Endothelial cell of umbilical vein (primary cell): ENCODE measurements around the gene TJP1. TPM values are rescaled to one million over a fixed set of nuclear protein-coding genes. Genes with fewer than 3 reads are reported as not detected.

ENCODE experiments used
- BruUV-seq: library from RNA; stranded (reverse); fragments of 400-500 nt; replicated peaks from 2 replicates; lab custom pipeline; 2021; lab: Mats Ljungman, UMichigan
- CTCF ChIA-PET: fragments of 300-600, 350-600 bp; sonication (Branson Sonifier 250); formaldehyde crosslinking; loops from one replicate; lab custom pipeline; 2021; ENCODE audit warnings: antibody characterized with exemption, inconsistent platforms; lab: Charles Lee
- POLR2A ChIA-PET: fragments of 300-600, 350-600 bp; sonication (Branson Sonifier 250); formaldehyde crosslinking; loops from one replicate; lab custom pipeline; 2021; ENCODE audit warnings: antibody characterized with exemption, inconsistent platforms; lab: Charles Lee
- DNase-seq: peaks from one replicate; pipeline ENCODE4 v3.0.0-alpha.2; 2011; ENCODE audit warnings: low read depth, low spot score
- FAIRE-seq: peaks from 2 replicates; lab custom pipeline; 2011; peaks lifted over from hg19 to GRCh38; lab: Jason Lieb, UNC
- H2AFZ ChIP-seq: 2 replicates; pipeline ENCODE4 v1.6.0; 2012; ENCODE audit warnings: low read depth, low read length, control low read depth, inconsistent platforms
- H3K27ac ChIP-seq: 2 replicates; pipeline ENCODE4 v1.5.1; 2011; ENCODE audit warnings: low read depth, mild to moderate bottlenecking, control low read depth, low read length, moderate library complexity; ENCODE audit not compliant: insufficient read depth
- H3K27me3 ChIP-seq, 2 experiments: 2 replicates each; pipeline versions ENCODE4 v1.6.0 to v1.6.1; 2011; ENCODE audit warnings: low read length in 2 of 2, mixed read lengths in 1 of 2; ENCODE audit not compliant: control insufficient read depth in 2 of 2, insufficient read depth in 2 of 2
- H3K36me3 ChIP-seq, 2 experiments: 2 replicates in 1 of 2; 3 replicates in 1 of 2; pipeline ENCODE4 v1.5.1; 2011; ENCODE audit warnings: low read length in 2 of 2, mild to moderate bottlenecking in 1 of 2, moderate library complexity in 1 of 2; ENCODE audit not compliant: control insufficient read depth in 2 of 2, insufficient read depth in 2 of 2; ENCODE audit errors: extremely low read depth in 1 of 2
- H3K4me1 ChIP-seq: 3 replicates; pipeline ENCODE4 v1.5.1; 2011; ENCODE audit warnings: mild to moderate bottlenecking, low read length; ENCODE audit not compliant: control insufficient read depth, insufficient read depth; ENCODE audit errors: extremely low read depth
- H3K4me2 ChIP-seq: 2 replicates; pipeline ENCODE4 v1.6.1; 2011; ENCODE audit warnings: low read length, control low read depth, mixed read lengths; ENCODE audit not compliant: insufficient read depth
- H3K4me3 ChIP-seq, 3 experiments: fragments of 200-600 bp in 1 of 3; sonication (generic), shearing (Covaris generic) in 1 of 3; replicated peaks in 1 of 3; 2 replicates each; pipeline ENCODE4 v1.5.1; 2011 to 2016; ENCODE audit warnings: control low read depth in 3 of 3, low read length in 3 of 3, mild to moderate bottlenecking in 2 of 3, inconsistent platforms in 1 of 3, low read depth in 1 of 3, moderate library complexity in 1 of 3; ENCODE audit not compliant: insufficient read depth in 1 of 3
- H3K79me2 ChIP-seq: 2 replicates; pipeline ENCODE4 v1.6.0; 2012; ENCODE audit warnings: low read length, inconsistent platforms; ENCODE audit not compliant: control insufficient read depth, insufficient read depth
- H3K9ac ChIP-seq: replicated peaks from 2 replicates; pipeline ENCODE3; 2011; ENCODE audit warnings: low read length, control low read depth; ENCODE audit not compliant: insufficient read depth; ENCODE audit errors: extremely low read depth
- H3K9me1 ChIP-seq: replicated peaks from 3 replicates; pipeline ENCODE4 v1.6.0; 2011; ENCODE audit warnings: mild to moderate bottlenecking, low read length; ENCODE audit not compliant: control insufficient read depth, insufficient read depth; ENCODE audit errors: extremely low read depth
- H3K9me3 ChIP-seq: replicated peaks from 2 replicates; pipeline ENCODE4 v1.5.1; 2012; ENCODE audit warnings: low read length, inconsistent platforms; ENCODE audit not compliant: control insufficient read depth, insufficient read depth
- H4K20me1 ChIP-seq: replicated peaks from 2 replicates; pipeline ENCODE3; 2011; ENCODE audit warnings: mild to moderate bottlenecking, low read length; ENCODE audit not compliant: control insufficient read depth, insufficient read depth; ENCODE audit errors: extremely low read depth
- EZH2 ChIP-seq: IDR thresholded peaks from 2 replicates; pipeline ENCODE4 v1.6.1; 2012; ENCODE audit warnings: borderline replicate concordance, low read depth, mild to moderate bottlenecking, moderate library complexity, low read length, inconsistent platforms; ENCODE audit not compliant: severe bottlenecking
- FOS ChIP-seq: IDR thresholded peaks from 2 replicates; pipeline ENCODE4 v1.6.1; 2011; ENCODE audit warnings: mild to moderate bottlenecking, low read length, moderate library complexity, borderline replicate concordance; ENCODE audit not compliant: insufficient read depth
- GATA2 ChIP-seq: IDR thresholded peaks from 2 replicates; pipeline ENCODE4 v1.7.0; 2011; ENCODE audit warnings: low read depth, mild to moderate bottlenecking, moderate library complexity, mixed read lengths, low read length; ENCODE audit not compliant: insufficient read length, insufficient read depth
- JUN ChIP-seq: IDR thresholded peaks from 2 replicates; pipeline ENCODE4 v1.6.1; 2011; ENCODE audit warnings: borderline replicate concordance, low read depth; ENCODE audit not compliant: insufficient read length, insufficient read depth
- MYC ChIP-seq: IDR thresholded peaks from one replicate; pipeline ENCODE4 v1.6.1; 2011; ENCODE audit warnings: mild to moderate bottlenecking, low read depth, low read length
- POLR2A ChIP-seq: IDR thresholded peaks from 2 replicates; pipeline ENCODE4 v1.6.1; 2012; ENCODE audit warnings: low read depth, mild to moderate bottlenecking, control low read depth, low read length
- POLR2AphosphoS5 ChIP-seq: IDR thresholded peaks from 2 replicates; pipeline ENCODE4 v1.6.1; 2012; ENCODE audit warnings: low read depth, mild to moderate bottlenecking, control low read depth, low read length, moderate library complexity; ENCODE audit not compliant: insufficient read depth
- dilution Hi-C: fragments of 300-500 bp; cut with MboI; formaldehyde crosslinking; loops from one replicate; pipeline ENCODE4 v1.15.0; 2019; ENCODE audit warnings: low sequenced_read_pairs; ENCODE audit not compliant: extremely low pct_ligation_motif_present
- intact Hi-C: fragments of 100-400 bp; cut with micrococcal nuclease; formaldehyde crosslinking; loops from one replicate; pipeline ENCODE4 v1.10.0; 2022
- polyA plus RNA-seq, 4 experiments: library from polyadenylated mRNA; depleted of rRNA in 3 of 4; stranded (reverse) in 3 of 4; unstranded in 1 of 4; fragments of >200 nt; gene quantifications; 2 replicates each; pipeline versions ENCODE4 v1.2.1 to v1.2.3, GENCODE V29; 2011 to 2012; ENCODE audit warnings: missing spikeins in 1 of 4
- total RNA-seq: library from RNA; stranded (reverse); gene quantifications from 2 replicates; pipeline ENCODE4 v1.2.3, GENCODE V29; 2021
- TF ChIP-seq, protein P1 (sequence below): IDR thresholded peaks from 2 replicates; pipeline ENCODE4 v1.6.1; 2011; ENCODE audit not compliant: insufficient read depth, insufficient read length
- TF ChIP-seq, protein P2 (sequence below), 2 donors: IDR thresholded peaks; 1 replicate in 1 of 2; 2 replicates in 1 of 2; pipeline ENCODE4 v1.5.1; 2011; ENCODE audit warnings: low read length in 2 of 2, mild to moderate bottlenecking in 2 of 2, moderate library complexity in 2 of 2, control low read depth in 1 of 2, inconsistent platforms in 1 of 2, low read depth in 1 of 2; ENCODE audit not compliant: insufficient read depth in 1 of 2; ENCODE audit errors: extremely low read depth in 1 of 2

TJP1 gene
- total and polyA plus RNA-seq, 2 donors (not counting 3 experiments of a cell fraction or from before 2014, with no cell fraction given): 45.6 to 128 TPM

DNA sequence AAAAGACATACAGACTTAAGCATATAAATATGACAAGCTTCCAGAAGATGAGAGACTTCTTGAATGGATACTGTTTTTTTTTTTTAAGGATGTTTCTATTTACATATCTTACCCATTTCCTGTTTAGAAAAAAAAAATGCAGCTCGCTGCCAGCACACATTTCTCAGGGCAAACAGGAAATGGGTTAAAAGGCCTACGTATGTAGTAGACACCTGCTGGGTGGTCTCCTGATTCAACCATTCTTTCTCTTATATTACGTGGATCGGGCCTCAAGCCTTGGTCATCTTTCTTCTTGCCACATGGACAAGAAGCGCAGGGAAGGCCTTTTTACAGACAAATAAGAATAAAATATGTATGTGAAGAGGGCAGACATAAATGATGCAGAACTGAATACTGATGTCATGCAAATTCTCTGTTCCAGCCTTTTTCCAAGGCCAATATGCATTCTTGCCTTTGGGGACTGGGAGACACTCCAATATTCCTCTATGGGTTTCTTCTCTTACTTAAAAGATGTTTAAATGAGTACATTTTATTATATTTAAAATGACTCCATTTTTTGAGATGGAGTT lies 35.0 kb upstream of the TJP1 start:
- POLR2A ChIA-PET: no interaction called here
- Histone ChIP-seq H3K9ac (no peak overlapping the region), H3K36me3 (no peaks in the 10 kb centered on the region), H3K27ac (no peak overlapping the region), H4K20me1 (no peaks in the 10 kb centered on the region), H3K4me3 (no peak overlapping the region), H3K4me1 (no peaks in the 10 kb centered on the region), H3K79me2 (no peaks in the 10 kb centered on the region), H3K27me3 (peaks cover 0 to under 1% of the 10 kb centered on the region in 2 experiments), H3K4me2 (no peak overlapping the region), H2AFZ (no peak overlapping the region), H3K9me1 (no peaks in the 10 kb centered on the region), H3K9me3 (no peaks in the 10 kb centered on the region)
- CTCF ChIA-PET: interaction anchor here (3.5 kb wide), 1 partner anchor 68 kb away, joined by 15 read pairs; no protein-coding TSS in a partner anchor
- FAIRE-seq (no peak), DNase-seq (no peak)
- no peak for TF ChIP-seq JUN
- no TSS peak for BruUV-seq
- intact Hi-C loops: no loop called here
- dilution Hi-C loops: no loop called here

DNA sequence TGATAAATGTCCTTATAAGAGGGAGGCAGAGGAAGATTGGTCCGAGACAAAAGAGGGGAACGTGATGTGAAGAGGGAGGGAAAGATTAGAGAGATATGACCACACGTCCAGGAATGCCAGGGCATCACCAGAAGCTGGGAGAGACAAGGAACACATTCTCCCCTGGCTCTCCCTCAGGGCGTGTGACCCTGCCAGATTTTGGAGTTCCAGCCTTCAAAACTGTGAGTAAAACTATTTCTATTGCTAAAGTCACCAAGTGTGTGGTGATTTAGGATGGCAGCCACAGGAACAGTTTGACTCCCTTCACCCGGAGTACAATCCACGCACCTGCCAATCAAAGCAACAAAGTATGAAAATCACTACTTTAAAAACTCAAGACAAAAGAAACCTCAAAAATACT lies 32.1 kb upstream of the TJP1 start:
- Histone ChIP-seq H3K36me3 (no peaks in the 10 kb centered on the region), H3K79me2 (no peaks in the 10 kb centered on the region), H3K4me2 (no peak overlapping the region), H3K9me1 (no peaks in the 10 kb centered on the region), H3K27me3 (no peaks in the 10 kb centered on the region), H3K27ac (no peak overlapping the region), H3K9me3 (no peaks in the 10 kb centered on the region), H3K9ac (no peak overlapping the region), H2AFZ (no peak overlapping the region), H4K20me1 (no peaks in the 10 kb centered on the region), H3K4me3 (no peak overlapping the region), H3K4me1 (no peaks in the 10 kb centered on the region)
- TF ChIP-seq, protein P1, sequence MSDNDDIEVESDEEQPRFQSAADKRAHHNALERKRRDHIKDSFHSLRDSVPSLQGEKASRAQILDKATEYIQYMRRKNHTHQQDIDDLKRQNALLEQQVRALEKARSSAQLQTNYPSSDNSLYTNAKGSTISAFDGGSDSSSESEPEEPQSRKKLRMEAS: no peak
- no peak for TF ChIP-seq GATA2
- TF ChIP-seq, protein P2, sequence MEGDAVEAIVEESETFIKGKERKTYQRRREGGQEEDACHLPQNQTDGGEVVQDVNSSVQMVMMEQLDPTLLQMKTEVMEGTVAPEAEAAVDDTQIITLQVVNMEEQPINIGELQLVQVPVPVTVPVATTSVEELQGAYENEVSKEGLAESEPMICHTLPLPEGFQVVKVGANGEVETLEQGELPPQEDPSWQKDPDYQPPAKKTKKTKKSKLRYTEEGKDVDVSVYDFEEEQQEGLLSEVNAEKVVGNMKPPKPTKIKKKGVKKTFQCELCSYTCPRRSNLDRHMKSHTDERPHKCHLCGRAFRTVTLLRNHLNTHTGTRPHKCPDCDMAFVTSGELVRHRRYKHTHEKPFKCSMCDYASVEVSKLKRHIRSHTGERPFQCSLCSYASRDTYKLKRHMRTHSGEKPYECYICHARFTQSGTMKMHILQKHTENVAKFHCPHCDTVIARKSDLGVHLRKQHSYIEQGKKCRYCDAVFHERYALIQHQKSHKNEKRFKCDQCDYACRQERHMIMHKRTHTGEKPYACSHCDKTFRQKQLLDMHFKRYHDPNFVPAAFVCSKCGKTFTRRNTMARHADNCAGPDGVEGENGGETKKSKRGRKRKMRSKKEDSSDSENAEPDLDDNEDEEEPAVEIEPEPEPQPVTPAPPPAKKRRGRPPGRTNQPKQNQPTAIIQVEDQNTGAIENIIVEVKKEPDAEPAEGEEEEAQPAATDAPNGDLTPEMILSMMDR (IDR thresholded peaks at IDR 0.05; ENCODE audit: extremely low read depth in 1 of 2, insufficient read depth in 1 of 2, low read depth in 1 of 2, low read length in 2 of 2): no peak
- no peak for TF ChIP-seq MYC
- TF ChIP-seq POLR2AphosphoS5: no peak
- no peak for TF ChIP-seq JUN
- TF ChIP-seq POLR2A: no peak
- no peak for TF ChIP-seq FOS
- no peak for TF ChIP-seq EZH2
- DNase-seq: no peak
- BruUV-seq: no TSS peak
- dilution Hi-C loops: no loop called here
- ChIA-PET CTCF (interaction anchor here (1.0 to 1.3 kb wide), 2 partner anchors 19 to 21 kb away, joined by 3 read pairs; no protein-coding TSS in a partner anchor), POLR2A (no interaction called here)
- no peak for FAIRE-seq
- intact Hi-C loops: no loop called here
